CD1c-positive myeloid dendritic cell (primary cell): ENCODE data around the gene CDIPT.

Experiments
- DNase-seq: peaks from one replicate; pipeline ENCODE4 v3.0.0-alpha.2; 2016; ENCODE audit errors: extremely low spot score

CDIPT gene

GRCh38 chr16:29826342-29826695, 36.7 kb downstream of the CDIPT start:
- DNase-seq, result no peak

DNA sequence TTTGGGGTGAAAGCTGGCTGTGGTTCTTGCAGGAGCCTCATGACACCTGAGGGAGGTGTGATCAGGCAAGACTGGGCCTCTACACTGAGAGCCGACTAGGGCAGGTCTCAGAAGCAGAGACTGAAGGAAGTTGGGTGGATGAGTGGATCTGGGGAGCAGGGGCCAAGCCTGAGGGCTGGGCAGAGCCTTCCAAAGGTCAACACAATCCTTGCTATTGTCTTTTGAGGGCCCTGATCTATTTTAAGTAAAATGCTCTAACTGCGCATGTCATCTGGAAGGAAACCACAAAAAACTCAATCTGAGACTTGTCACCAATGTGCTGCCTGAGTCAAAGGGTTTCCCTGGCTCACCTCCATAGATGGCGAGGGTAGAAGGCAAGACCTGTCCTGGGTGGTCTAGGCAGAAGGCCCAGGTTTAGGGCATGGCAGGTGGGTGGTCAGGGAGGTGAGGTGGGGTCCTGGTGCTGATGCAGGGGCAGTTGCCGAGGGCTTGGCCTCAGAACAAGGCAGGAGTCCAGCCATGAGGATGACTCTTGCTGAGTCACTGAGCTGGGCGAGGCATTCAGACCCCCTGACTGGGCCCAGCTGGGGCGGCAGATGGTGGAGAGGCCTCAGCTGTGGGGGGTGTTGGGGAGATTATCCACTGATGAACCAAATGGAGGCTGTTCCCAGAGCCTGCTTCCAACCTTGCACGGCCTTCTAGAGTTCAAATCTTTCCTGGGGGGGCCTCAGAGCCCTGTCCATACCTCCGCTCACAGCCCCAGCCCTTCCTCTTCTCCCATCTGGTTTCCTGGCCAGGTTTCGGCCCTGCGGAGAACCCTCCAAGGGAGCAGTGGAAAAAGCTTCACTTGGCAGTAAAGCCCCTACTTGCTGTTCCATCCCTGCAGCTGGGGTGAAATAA, 37.6 kb downstream of the CDIPT start:
- no peak for DNase-seq

DNA sequence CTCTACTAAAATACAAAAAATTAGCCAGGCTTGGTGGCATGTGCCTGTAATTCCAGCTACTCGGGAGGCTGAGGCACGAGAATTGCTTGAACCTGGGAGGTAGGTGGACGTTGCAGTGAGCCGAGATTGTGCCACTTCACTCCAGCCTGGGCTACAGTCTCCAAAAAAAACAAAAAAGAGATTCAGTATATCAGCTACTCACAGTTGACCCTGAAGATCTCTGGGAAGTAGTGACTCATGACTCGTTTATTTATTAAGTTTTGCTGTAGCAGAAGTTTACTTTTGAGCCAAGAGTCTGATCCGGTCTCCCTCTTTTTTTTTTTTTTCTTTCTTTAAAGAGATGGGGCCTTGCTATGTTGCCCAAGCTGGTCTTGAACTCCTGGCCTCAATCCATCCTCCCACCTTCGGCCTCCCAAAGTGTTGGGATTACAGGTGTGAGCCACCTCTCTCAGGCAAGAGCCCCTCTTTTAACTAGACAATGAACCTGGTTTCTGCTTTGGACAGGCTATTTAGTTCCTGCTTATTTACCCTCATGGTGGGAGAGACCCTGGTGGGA, 38.4 kb downstream of the CDIPT start:
- DNase-seq, result no peak

DNA sequence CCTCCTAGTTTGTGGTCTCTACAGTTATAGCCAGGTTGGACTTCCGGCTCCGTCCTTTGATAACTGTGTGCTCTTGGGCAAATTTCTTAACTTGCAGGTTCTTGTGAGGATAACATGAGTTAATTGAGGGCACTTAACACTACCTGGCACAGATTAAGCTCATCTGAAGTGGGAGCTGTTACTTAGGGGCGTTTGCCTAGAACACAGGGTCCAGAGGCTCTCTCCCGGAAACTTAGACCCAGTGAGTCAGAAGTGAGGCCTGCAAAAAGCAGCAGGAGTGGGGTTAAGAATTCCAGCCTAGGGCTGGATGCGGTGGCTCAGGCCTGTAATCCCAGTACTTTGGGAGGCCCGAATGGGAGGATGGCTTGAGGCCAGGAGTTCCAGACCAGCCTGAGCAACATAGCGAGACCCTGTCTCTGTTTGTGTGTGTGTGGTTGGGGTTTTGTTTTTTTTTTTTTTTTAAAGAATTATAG, 41.3 kb downstream of the CDIPT start:
- no peak for DNase-seq

DNA sequence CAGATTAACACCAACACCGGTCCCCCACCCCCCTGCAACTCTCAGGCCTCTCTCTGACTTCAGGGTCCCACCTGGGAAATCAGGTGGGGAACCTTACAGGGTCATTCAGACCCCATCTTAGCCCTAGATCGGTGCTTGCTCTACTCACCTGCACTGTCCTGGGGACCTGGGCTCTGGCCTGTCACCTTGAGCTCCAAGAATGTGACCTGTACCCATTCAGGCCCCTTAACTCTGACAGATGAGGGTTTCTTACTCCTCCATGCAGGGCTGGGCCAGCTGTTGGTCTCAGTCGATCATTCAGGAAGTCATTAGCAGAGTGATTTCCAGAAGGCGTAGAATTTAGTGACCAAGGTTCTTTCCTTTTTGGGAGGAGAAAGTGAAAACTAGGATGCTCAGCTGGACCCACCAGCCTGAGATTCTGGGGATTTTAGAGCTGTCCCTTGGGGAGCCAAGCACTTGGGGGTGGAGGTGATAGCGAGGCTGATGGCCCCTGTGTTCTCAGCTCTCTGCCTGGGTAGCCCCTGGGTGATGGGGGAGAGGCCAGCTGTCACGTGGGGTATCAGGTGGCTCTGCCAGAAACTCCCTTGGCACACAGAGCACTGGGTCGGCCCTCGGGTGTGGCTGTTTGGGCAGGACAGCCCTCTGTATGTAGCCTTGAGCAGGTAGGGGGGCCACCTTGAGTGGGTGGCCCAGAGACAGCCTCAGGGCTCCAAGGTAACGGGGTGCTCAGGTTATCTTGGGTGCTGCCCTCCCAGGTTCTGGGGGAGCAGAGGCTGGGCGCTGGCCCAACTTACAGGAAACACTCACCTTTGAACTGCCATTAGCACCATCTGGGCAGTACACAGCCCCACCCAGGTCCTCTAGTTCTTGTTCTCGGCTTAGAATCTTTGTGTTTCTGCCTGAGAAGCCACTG, 42.0 kb downstream of the CDIPT start:
- no peak for DNase-seq

GRCh38 chr16:29820271-29820701, 42.7 kb downstream of the CDIPT start, which contains the start of gene MVP:
Gene MVP (plus strand): TSS chr16:29820462. CDS start chr16:29830550, 10,088 bp downstream.
- DNase-seq, result peak; percentile 77

DNA sequence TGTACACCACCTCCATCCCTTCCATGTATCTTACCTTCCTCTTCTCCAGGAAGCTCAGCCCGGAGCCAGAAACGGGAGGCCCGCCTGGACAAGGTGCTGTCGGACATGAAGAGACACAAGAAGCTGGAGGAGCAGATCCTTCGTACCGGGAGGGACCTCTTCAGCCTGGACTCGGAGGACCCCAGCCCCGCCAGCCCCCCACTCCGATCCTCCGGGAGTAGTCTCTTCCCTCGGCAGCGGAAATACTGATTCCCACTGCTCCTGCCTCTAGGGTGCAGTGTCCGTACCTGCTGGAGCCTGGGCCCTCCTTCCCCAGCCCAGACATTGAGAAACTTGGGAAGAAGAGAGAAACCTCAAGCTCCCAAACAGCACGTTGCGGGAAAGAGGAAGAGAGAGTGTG, 43.5 kb downstream of the CDIPT start:
- no peak for DNase-seq

GRCh38 chr16:29818082-29818481, 44.9 kb downstream of the CDIPT start:
- no peak for DNase-seq

GRCh38 chr16:29816694-29817441, 46.2 kb downstream of the CDIPT start:
- peak; percentile 83 for DNase-seq

GRCh38 chr16:29815793-29816693, 47.0 kb downstream of the CDIPT start, which contains the start of gene PAGR1:
Gene PAGR1 (plus strand): TSS chr16:29816152. CDS start chr16:29816526, 374 bp downstream.
- DNase-seq, result peak; percentile 99

DNA sequence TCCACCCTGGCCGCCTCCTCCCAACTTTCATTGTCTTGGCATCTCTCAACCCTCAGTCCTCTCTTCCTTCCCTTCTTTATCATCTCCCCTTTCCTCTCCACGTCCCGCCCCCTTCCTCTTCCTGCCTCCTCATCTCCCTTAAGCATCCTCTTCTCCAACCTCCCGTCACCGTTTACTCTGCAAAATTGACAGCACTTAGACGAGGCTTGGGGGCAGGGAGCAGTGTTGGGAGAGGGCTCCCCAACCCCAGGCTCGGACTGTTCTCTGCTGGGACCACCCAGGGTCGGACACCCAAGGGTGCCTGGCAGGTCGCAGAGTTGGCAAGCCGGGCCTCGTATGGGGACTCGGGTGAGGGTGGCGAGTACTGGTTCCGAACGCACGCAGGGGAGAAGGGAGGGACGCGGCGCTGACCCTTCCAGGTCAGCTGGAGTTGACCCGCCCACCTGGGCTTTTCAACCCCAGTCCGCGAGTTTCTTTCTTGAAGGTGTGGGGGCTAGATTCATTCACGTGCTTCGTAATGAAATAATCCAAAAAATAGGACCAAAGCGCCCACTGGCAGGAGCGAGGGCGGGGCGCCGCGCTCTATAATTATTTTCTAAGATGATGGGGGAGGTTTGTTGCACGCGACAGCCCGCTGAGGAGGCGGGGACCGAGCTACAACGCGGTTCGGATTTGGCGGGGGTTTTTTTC, 47.8 kb downstream of the CDIPT start:
- DNase-seq, result no peak

DNA sequence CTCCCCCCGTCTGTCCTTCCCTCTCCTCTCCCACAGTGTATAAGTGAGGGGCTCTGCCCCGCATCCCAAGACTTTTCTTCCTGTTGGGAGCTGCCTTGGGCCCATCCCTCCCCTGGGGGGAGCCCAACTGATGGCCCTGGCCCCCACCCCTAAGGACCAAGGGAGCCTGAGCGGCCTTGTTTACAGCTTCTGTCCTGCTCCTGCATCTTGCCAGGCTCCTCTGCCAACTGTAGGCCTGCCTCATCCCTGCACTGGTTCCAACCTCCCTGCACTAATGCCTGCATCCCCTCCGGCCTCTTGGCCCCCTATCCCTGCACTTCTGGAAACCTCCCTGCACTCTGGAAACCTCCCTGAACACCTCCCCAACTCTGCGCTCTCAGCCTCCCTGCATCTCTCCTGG, 48.4 kb downstream of the CDIPT start:
- no peak for DNase-seq

GRCh38 chr16:29813644-29814562, 49.1 kb downstream of the CDIPT start:
- no peak for DNase-seq

GRCh38 chr16:29812754-29813643, 50.0 kb downstream of the CDIPT start:
- no peak for DNase-seq

DNA sequence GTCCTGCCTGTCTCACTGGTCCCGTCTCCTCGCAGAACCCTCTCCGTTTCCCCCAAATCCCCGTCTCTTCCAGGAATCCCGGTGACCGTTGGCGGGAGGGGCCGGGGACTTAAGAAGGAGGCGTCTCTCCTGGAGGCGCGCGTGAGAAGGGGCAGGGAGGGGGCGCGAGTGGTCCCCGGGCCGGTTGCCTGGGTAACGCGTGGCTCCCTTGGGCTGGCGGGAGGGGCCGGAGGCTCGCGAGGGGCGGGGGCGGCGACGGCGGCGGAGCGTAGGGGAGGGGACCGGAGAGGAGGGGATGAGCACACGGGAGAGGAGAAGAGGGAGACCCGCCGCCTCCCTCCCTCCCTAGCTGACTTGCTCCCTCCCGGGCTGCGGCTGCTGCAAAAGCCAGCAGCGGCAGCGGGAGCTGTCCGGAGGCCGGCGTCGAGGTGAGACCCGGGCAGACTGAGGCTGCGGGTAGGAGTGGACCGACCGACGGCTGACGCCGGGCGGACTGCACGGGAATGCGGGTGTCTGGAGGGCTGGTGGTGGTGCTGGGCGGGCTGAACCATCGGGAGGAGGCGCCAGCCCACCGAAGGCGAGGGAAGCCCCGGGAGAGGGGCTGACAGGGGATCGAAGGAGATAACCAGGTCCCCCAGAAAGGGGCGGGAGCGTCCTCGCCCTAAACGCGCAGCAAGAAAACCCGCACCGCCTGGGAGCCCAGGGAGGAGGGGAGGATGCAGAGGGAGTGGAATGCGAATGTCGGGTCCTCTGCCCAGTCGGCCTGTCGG, 50.9 kb downstream of the CDIPT start, which contains the start of gene PRRT2:
Gene PRRT2 (plus strand): TSS at position 298 of the 770 bp plus-strand sequence. CDS start 862 bp downstream, outside the sequence.
- DNase-seq, result peak; percentile 49

- DNase-seq, result peak; percentile 89
Observed at GRCh38 chr16:29811170-29811895, 51.7 kb downstream of the CDIPT start.
